HFFc6 (cell line): Measurements from ENCODE around the gene RNU4-1. TPM values are rescaled to one million over a fixed set of nuclear protein-coding genes. Genes with fewer than 3 reads are reported as not detected.
"Not testable (repeated sequence)": the region's sequence is repeated elsewhere in the genome, so short reads cannot be mapped to it uniquely, and the experiment has no call there.

Experiments
- DNase-seq: peaks from one replicate; pipeline ENCODE4 v3.0.0-alpha.2; 2018
- H3K27ac Mint-ChIP-seq: 2 replicates; pipeline ENCODE4 v1.8.0; 2020; ENCODE audit warnings: mild to moderate bottlenecking, mixed read lengths
- H3K27me3 Mint-ChIP-seq: 2 replicates; pipeline ENCODE4 v1.8.0; 2021; ENCODE audit warnings: mild to moderate bottlenecking, moderate library complexity, mixed read lengths; ENCODE audit not compliant: insufficient read depth
- H3K36me3 Mint-ChIP-seq: 2 replicates; pipeline ENCODE4 v1.8.0; 2021; ENCODE audit warnings: low read depth, mixed read lengths
- H3K4me1 Mint-ChIP-seq: 2 replicates; pipeline ENCODE4 v1.8.0; 2020; ENCODE audit warnings: low read depth, mixed read lengths
- H3K4me3 Mint-ChIP-seq: 2 replicates; pipeline ENCODE4 v1.8.0; 2020; ENCODE audit warnings: mild to moderate bottlenecking, moderate library complexity, mixed read lengths
- H3K9me3 Mint-ChIP-seq: 2 replicates; pipeline ENCODE4 v1.8.0; 2020; ENCODE audit warnings: mild to moderate bottlenecking, mixed read lengths
- total RNA-seq, 6 experiments: library from RNA; stranded (reverse); fragmentation: NEBNext Ultra II Directional; extraction: Animal tissue kit (Norgen Biotek cat#: 25700); gene quantifications; 2 replicates in 1 of 6; 3 replicates in 5 of 6; pipeline ENCODE4 v1.2.3, GENCODE V29; 2021
- TF ChIP-seq, protein P1 (sequence below): fragments of 200-600 bp; sonication (generic); IDR thresholded peaks from 2 replicates; pipeline ENCODE4 v1.5.0; 2021; ENCODE audit warnings: antibody characterized with exemption, mild to moderate bottlenecking

The RNU4-1 gene
- total RNA-seq, 6 experiments from 2014 or later, result 766 to 1,512 (median 1,200) TPM

- Mint-ChIP-seq H3K9me3 (no peaks in the 10 kb centered on the region), H3K27me3 (no peaks in the 10 kb centered on the region; the same call in 1 of the 2 replicates), H3K4me1 (peaks cover 91% of the 10 kb centered on the region), H3K27ac (peak overlapping the region; percentile 60), H3K36me3 (peaks cover 55% of the 10 kb centered on the region), H3K4me3 (peak overlapping the region; percentile 14; the same call in 1 of the 2 replicates)
- TF ChIP-seq, protein P1, sequence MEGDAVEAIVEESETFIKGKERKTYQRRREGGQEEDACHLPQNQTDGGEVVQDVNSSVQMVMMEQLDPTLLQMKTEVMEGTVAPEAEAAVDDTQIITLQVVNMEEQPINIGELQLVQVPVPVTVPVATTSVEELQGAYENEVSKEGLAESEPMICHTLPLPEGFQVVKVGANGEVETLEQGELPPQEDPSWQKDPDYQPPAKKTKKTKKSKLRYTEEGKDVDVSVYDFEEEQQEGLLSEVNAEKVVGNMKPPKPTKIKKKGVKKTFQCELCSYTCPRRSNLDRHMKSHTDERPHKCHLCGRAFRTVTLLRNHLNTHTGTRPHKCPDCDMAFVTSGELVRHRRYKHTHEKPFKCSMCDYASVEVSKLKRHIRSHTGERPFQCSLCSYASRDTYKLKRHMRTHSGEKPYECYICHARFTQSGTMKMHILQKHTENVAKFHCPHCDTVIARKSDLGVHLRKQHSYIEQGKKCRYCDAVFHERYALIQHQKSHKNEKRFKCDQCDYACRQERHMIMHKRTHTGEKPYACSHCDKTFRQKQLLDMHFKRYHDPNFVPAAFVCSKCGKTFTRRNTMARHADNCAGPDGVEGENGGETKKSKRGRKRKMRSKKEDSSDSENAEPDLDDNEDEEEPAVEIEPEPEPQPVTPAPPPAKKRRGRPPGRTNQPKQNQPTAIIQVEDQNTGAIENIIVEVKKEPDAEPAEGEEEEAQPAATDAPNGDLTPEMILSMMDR, result no peak
- no peak for DNase-seq
Observed at GRCh38 chr12:120252071-120252906, 40.7 kb downstream of the RNU4-1 start.

DNA sequence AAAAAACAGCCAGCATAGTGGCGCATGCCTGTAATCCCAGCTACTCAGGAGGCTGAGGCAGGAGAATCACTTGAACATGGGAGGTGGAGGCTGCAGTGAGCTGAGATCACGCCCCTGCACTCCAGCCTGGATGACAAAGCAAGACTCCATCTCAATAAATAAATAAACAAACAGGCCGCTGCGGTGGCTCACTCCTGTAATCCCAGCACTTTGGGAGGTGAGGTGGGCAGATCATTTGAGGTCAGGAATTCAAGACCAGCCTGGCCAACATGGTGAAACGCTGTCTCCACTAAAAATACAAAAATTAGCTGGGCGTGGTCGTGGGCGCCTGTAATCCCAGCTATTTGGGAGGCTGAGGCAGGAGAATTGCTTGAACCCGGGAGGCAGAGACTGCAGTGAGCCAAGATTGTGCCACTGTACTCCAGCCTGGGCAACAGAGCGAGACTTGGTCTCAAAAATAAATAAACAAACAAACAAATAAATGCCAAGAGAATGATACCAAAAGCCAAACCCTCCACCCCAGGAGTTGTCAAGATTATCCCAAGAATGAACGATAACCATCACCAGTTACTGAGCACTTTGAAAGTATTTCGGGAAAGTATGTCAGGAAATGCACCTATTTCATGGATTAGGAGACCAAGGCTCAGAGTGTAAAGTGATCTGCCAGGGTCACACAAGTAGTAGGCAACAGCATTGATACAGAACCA lies 41.5 kb downstream of the RNU4-1 start:
- DNase-seq, H3K9me3 Mint-ChIP-seq, H3K27me3 Mint-ChIP-seq: not testable (repeated sequence)
- Mint-ChIP-seq H3K36me3 (peaks cover 55% of the 10 kb centered on the region), H3K4me1 (peaks cover 90% of the 10 kb centered on the region), H3K4me3 (0 out of 2 replicates have a peak overlapping the region, but pooled peaks have one; percentile 14), H3K27ac (peak overlapping the region; percentile 60)

- DNase-seq, result no peak
- H3K27ac Mint-ChIP-seq, result peak overlapping the region; percentile 95
- H3K9me3 Mint-ChIP-seq, result no peaks in the 10 kb centered on the region
- TF ChIP-seq, protein P1, result no peak
- H3K4me3 Mint-ChIP-seq, result peak overlapping the region; percentile 49
- no peaks in the 10 kb centered on the region; the same call in 1 of the 2 replicates for H3K27me3 Mint-ChIP-seq
- peaks cover 51% of the 10 kb centered on the region for H3K36me3 Mint-ChIP-seq
- H3K4me1 Mint-ChIP-seq, result peaks cover 88% of the 10 kb centered on the region
Observed at GRCh38 chr12:120249875-120250795, 42.9 kb downstream of the RNU4-1 start.

- Mint-ChIP-seq H3K4me3 (peak overlapping the region; percentile 49), H3K4me1 (peaks cover 89% of the 10 kb centered on the region), H3K27ac (peak overlapping the region; percentile 95), H3K9me3 (no peaks in the 10 kb centered on the region), H3K36me3 (peaks cover 49% of the 10 kb centered on the region), H3K27me3 (peaks cover 2% of the 10 kb centered on the region; the same call in 1 of the 2 replicates)
- DNase-seq, result no peak
- TF ChIP-seq, protein P1, result no peak
Observed at GRCh38 chr12:120249266-120249874, 43.7 kb downstream of the RNU4-1 start.

- Mint-ChIP-seq H3K27me3 (peaks cover 2% of the 10 kb centered on the region; the same call in 1 of the 2 replicates), H3K36me3 (peaks cover 46% of the 10 kb centered on the region), H3K27ac (peak overlapping the region; percentile 95), H3K4me1 (peaks cover 87% of the 10 kb centered on the region), H3K9me3 (no peaks in the 10 kb centered on the region), H3K4me3 (peak overlapping the region; percentile 84)
- TF ChIP-seq, protein P1, result no peak
- DNase-seq, result peak; percentile 83
Observed at GRCh38 chr12:120247621-120248030, 45.4 kb downstream of the RNU4-1 start.
